NK-92 (cell line): ENCODE data around the gene RBL2.
"Not testable (repeated sequence)": the region's sequence is repeated elsewhere in the genome, so short reads cannot be mapped to it uniquely, and the experiment has no call there.

Experiments used
- DNase-seq: peaks from one replicate; lab custom pipeline; 2025; ENCODE audit not compliant: unreplicated experiment; lab: John Stamatoyannopoulos, UW

The RBL2 gene

DNA sequence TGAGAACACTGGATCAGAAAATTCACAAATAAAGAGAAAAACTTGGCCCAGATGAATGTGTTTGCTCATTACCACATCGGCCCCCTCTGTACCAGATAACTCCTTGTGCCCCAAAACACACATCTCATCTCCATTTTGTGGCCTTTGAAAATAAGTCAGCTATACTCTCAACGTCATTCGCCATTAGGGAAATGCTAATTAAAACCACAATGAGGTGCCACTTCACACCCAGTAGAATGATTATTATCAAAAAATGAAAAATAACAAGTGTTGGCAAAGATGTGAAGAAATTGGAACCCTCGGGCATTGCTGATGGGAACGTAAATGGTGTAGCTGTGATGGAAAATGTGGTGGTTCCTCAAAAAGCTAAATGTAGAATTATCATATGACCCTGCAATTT is 103.4 kb downstream of the RBL2 start:
- no peak for DNase-seq

DNA sequence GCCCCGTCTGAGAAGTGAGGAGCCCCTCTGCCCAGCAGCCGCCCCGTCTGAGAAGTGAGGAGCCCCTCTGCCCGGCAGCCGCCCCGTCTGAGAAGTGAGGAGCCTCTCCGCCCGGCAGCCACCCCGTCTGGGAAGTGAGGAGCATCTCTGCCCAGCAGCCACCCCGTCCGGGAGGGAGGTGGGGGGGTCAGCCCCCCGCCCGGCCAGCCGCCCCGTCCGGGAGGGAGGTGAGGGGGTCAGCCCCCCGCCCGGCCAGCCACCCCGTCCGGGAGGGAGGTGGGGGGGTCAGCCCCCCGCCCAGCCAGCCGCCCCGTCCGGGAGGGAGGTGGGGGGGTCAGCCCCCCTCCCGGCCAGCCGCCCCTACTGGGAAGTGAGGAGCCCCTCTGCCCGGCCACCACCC is 105.1 kb downstream of the RBL2 start:
- not testable (repeated sequence) for DNase-seq

DNA sequence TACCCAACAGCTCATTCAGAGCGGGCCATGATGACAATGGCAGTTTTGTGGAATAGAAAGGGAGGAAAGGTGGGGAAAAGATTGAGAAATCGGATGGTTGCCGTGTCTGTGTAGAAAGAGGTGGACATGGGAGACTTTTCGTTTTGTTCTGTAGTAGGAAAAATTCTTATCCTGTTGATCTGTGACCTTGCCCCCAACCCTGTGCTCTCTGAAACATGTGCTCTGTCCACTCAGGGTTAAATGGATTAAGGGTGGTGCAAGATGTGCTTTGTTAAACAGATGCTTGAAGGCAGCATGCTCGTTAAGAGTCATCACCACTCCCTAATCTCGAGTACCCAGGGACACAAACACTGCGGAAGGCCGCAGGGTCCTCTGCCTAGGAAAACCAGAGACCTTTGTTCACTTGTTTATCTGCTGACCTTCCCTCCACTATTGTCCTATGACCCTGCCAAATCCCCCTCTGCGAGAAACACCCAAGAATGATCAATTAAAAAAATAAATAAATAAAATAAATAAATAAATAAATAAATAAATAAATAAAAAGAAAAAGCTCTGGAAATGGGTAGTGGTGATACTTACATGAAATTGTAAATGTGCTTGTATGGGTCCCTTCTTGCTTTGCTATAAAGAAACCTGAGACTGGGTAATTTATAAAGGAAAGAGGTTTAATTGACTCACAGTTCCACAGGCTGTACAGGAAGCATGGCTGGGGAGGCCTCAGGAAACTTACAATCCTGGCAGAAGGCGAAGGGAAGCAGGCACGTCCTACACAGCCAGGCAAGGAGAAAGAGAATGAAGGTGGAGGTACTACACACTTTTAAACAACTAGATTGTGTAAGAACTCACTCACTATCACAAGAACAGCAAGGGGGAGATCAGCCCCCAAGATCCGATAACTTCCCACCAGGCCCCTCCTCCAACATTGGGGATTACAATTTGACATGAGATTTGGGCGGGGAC is 105.8 kb downstream of the RBL2 start:
- not testable (repeated sequence) for DNase-seq
